ENCODE measurements around the gene NARF.
A peak's percentile ranks its signal among the peaks of the same experiment; 100 is the strongest.
"Not testable (repeated sequence)": the region's sequence is repeated elsewhere in the genome, so short reads cannot be mapped to it uniquely, and the experiment has no call there.

Gene NARF

GRCh38 chr17:82505296-82505695, 46.8 kb downstream of the NARF start:
- H3K4me3 ChIP-seq (ENCODE audit: low read depth, low read length): no peak overlapping the region
- no peaks in the 10 kb centered on the region for H3K9me3 ChIP-seq (ENCODE audit: control insufficient read depth, low read length)
- no peak overlapping the region for H3K4me2 ChIP-seq (ENCODE audit: low read length)
- H3K9ac ChIP-seq: no peak overlapping the region
- TF ChIP-seq CTCF (IDR thresholded peaks at IDR 0.05): no peak
- H3K4me1 ChIP-seq: no peaks in the 10 kb centered on the region
- no peaks in the 10 kb centered on the region for H3K36me3 ChIP-seq (ENCODE audit: control insufficient read depth, insufficient read depth, low read length)
- H2AFZ ChIP-seq: no peak overlapping the region
- H3K27ac ChIP-seq: no peak overlapping the region
- no peaks in the 10 kb centered on the region for H3K79me2 ChIP-seq
- H3K27me3 ChIP-seq (ENCODE audit: control insufficient read depth, insufficient read depth, low read length): no peaks in the 10 kb centered on the region

- not testable (repeated sequence) for H3K4me3 ChIP-seq (ENCODE audit: low read depth, low read length); H3K27ac ChIP-seq; H2AFZ ChIP-seq; H3K9me3 ChIP-seq (ENCODE audit: control insufficient read depth, low read length); H3K9ac ChIP-seq; H3K27me3 ChIP-seq (ENCODE audit: control insufficient read depth, insufficient read depth, low read length); H3K79me2 ChIP-seq; H3K4me1 ChIP-seq; H3K4me2 ChIP-seq (ENCODE audit: low read length); H3K36me3 ChIP-seq (ENCODE audit: control insufficient read depth, insufficient read depth, low read length)
These were observed 47.9 kb downstream of the NARF start for GRCh38 chr17:82506402-82506801.

GRCh38 chr17:82507631-82508175, 49.2 kb downstream of the NARF start:
- Histone ChIP-seq H3K36me3 (ENCODE audit: control insufficient read depth, insufficient read depth, low read length) (no peaks in the 10 kb centered on the region), H3K9me3 (ENCODE audit: control insufficient read depth, low read length) (no peaks in the 10 kb centered on the region), H3K27me3 (ENCODE audit: control insufficient read depth, insufficient read depth, low read length) (no peaks in the 10 kb centered on the region), H3K27ac (no peak overlapping the region), H3K4me3 (ENCODE audit: low read depth, low read length) (no peak overlapping the region), H3K4me1 (no peaks in the 10 kb centered on the region), H3K9ac (no peak overlapping the region), H2AFZ (no peak overlapping the region), H3K4me2 (ENCODE audit: low read length) (no peak overlapping the region), H3K79me2 (no peaks in the 10 kb centered on the region)
- TF ChIP-seq CTCF (IDR thresholded peaks at IDR 0.05): no peak

GRCh38 chr17:82511642-82512041, 53.1 kb downstream of the NARF start:
- H3K9me3 ChIP-seq (ENCODE audit: control insufficient read depth, low read length); H3K79me2 ChIP-seq; H2AFZ ChIP-seq; H3K27ac ChIP-seq; H3K27me3 ChIP-seq (ENCODE audit: control insufficient read depth, insufficient read depth, low read length); H3K36me3 ChIP-seq (ENCODE audit: control insufficient read depth, insufficient read depth, low read length); H3K4me3 ChIP-seq (ENCODE audit: low read depth, low read length); H3K9ac ChIP-seq; H3K4me1 ChIP-seq; H3K4me2 ChIP-seq (ENCODE audit: low read length): not testable (repeated sequence)

GRCh38 chr17:82513864-82514263, 55.3 kb downstream of the NARF start:
- H3K36me3 ChIP-seq (ENCODE audit: control insufficient read depth, insufficient read depth, low read length); H3K79me2 ChIP-seq; H3K9ac ChIP-seq; H3K27ac ChIP-seq; H3K4me2 ChIP-seq (ENCODE audit: low read length); H2AFZ ChIP-seq; H3K9me3 ChIP-seq (ENCODE audit: control insufficient read depth, low read length); H3K4me3 ChIP-seq (ENCODE audit: low read depth, low read length); H3K4me1 ChIP-seq; H3K27me3 ChIP-seq (ENCODE audit: control insufficient read depth, insufficient read depth, low read length): not testable (repeated sequence)

GRCh38 chr17:82517230-82517865, 58.8 kb downstream of the NARF start:
- peak overlapping the region; percentile 20 for H2AFZ ChIP-seq
- no peak overlapping the region for H3K4me2 ChIP-seq (ENCODE audit: low read length)
- no peak overlapping the region for H3K9ac ChIP-seq
- peaks cover 17% of the 10 kb centered on the region for H3K79me2 ChIP-seq
- no peak for TF ChIP-seq CTCF (IDR thresholded peaks at IDR 0.05)
- no peak overlapping the region for H3K27ac ChIP-seq
- H3K27me3 ChIP-seq (ENCODE audit: control insufficient read depth, insufficient read depth, low read length): no peaks in the 10 kb centered on the region
- no peaks in the 10 kb centered on the region for H3K36me3 ChIP-seq (ENCODE audit: control insufficient read depth, insufficient read depth, low read length)
- peaks cover 7% of the 10 kb centered on the region for H3K4me1 ChIP-seq
- no peaks in the 10 kb centered on the region for H3K9me3 ChIP-seq (ENCODE audit: control insufficient read depth, low read length)
- no peak overlapping the region for H3K4me3 ChIP-seq (ENCODE audit: low read depth, low read length)
